ENCODE data around the gene VARS2.

DNA sequence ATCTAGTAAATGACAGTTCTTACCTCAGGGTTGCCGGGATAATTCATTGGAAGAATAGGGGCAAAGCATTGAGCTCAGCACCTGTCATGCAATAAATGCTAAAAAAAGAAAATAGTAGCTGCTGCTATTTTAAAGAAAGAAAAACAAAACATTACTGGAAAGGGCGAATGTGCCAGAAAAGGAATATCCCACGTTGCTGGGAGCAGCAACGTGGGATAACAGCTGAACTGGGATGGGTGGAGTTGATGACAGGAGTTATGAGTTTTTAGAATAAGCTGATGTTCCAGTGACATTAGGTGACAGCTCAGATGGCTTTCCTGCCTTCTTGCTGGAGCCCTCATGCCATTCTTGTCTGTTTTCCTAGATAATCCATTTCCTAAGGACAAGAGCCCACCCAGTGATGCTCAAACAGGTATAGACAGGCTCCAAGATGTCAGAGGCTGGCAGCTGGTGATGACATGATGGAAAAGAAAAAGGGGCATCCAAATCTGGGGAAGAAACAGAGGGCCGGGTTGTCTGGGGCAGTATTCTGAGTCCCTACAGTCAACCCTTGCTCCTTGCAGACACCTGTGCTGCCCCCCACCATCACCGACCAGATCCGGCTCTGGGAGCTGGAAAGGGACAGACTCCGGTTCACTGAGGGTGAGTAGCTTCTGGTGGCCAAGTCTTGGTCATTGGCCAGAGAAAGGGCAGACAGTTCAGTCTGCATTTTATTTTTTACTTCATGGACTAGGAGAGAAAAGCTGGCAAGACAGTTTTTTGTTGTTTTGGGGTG, 1.1 kb upstream of the VARS2 start:
- TF ChIP-seq, protein P1, sequence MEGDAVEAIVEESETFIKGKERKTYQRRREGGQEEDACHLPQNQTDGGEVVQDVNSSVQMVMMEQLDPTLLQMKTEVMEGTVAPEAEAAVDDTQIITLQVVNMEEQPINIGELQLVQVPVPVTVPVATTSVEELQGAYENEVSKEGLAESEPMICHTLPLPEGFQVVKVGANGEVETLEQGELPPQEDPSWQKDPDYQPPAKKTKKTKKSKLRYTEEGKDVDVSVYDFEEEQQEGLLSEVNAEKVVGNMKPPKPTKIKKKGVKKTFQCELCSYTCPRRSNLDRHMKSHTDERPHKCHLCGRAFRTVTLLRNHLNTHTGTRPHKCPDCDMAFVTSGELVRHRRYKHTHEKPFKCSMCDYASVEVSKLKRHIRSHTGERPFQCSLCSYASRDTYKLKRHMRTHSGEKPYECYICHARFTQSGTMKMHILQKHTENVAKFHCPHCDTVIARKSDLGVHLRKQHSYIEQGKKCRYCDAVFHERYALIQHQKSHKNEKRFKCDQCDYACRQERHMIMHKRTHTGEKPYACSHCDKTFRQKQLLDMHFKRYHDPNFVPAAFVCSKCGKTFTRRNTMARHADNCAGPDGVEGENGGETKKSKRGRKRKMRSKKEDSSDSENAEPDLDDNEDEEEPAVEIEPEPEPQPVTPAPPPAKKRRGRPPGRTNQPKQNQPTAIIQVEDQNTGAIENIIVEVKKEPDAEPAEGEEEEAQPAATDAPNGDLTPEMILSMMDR (IDR thresholded peaks at IDR 0.05 in 2 of 3, conservative IDR thresholded peaks at IDR 0.05 in 1 of 3; ENCODE audit: borderline replicate concordance in 1 of 3, insufficient read depth in 1 of 3, low read depth in 2 of 3, low read length in 2 of 3), result no peak
- TF ChIP-seq SRF (IDR thresholded peaks at IDR 0.05; ENCODE audit: low read depth) (no peak), EZH2 (IDR thresholded peaks at IDR 0.05) (no peak), POLR2AphosphoS5 (IDR thresholded peaks at IDR 0.05; ENCODE audit: low read depth, low read length) (no peak), ZFX (IDR thresholded peaks at IDR 0.05) (no peak), EGR1 (IDR thresholded peaks at IDR 0.05; ENCODE audit: low read depth) (no peak), POLR2A (IDR thresholded peaks at IDR 0.05; ENCODE audit: borderline replicate concordance, extremely low read depth, insufficient read depth, insufficient read length) (no peak), EZH2phosphoT487 (IDR thresholded peaks at IDR 0.05; ENCODE audit: borderline replicate concordance) (no peak), ELF1 (IDR thresholded peaks at IDR 0.05; ENCODE audit: borderline replicate concordance, low read depth) (no peak), JUND (IDR thresholded peaks at IDR 0.05) (no peak), ZBTB33 (IDR thresholded peaks at IDR 0.05; ENCODE audit: extremely low read depth, insufficient replicate concordance, low read length) (no peak), RAD21 (IDR thresholded peaks at IDR 0.05; ENCODE audit: low read depth) (no peak)
